GM06990 (cell line): ENCODE measurements around the gene RBM20.

ENCODE experiments used
- DNase-seq: peaks from one replicate; pipeline ENCODE4 v3.0.0-alpha.2; 2011; ENCODE audit not compliant: insufficient read length; ENCODE audit errors: extremely low read depth
- H3K27me3 ChIP-seq: replicated peaks from 2 replicates; pipeline ENCODE4 v1.6.0; 2011; ENCODE audit warnings: low read length; ENCODE audit not compliant: control insufficient read depth, insufficient read depth
- H3K36me3 ChIP-seq: 2 replicates; pipeline ENCODE4 v1.5.1; 2011; ENCODE audit warnings: low read length; ENCODE audit not compliant: control insufficient read depth, insufficient read depth
- H3K4me3 ChIP-seq: replicated peaks from 2 replicates; pipeline ENCODE4 v1.5.1; 2011; ENCODE audit warnings: low read depth, mild to moderate bottlenecking, control low read depth, low read length
- CTCF ChIP-seq: IDR thresholded peaks from 2 replicates; pipeline ENCODE4 v1.5.1; 2011; ENCODE audit warnings: low read length, control low read depth, mild to moderate bottlenecking, inconsistent platforms; ENCODE audit not compliant: insufficient read depth, poor library complexity, severe bottlenecking

The RBM20 gene

GRCh38 chr10:110613996-110614495 lies 30.1 kb upstream of the RBM20 start:
- H3K4me3 ChIP-seq = no peak overlapping the region
- TF ChIP-seq CTCF = no peak
- DNase-seq = peak; percentile 56
- no peaks in the 10 kb centered on the region for H3K27me3 ChIP-seq
- no peaks in the 10 kb centered on the region for H3K36me3 ChIP-seq

GRCh38 chr10:110615057-110615747 lies 28.9 kb upstream of the RBM20 start:
- H3K36me3 ChIP-seq = no peaks in the 10 kb centered on the region
- DNase-seq = no peak
- no peak overlapping the region for H3K4me3 ChIP-seq
- TF ChIP-seq CTCF = no peak
- H3K27me3 ChIP-seq = no peaks in the 10 kb centered on the region

GRCh38 chr10:110616493-110617033 lies 27.6 kb upstream of the RBM20 start:
- no peaks in the 10 kb centered on the region for H3K36me3 ChIP-seq
- DNase-seq = no peak
- H3K4me3 ChIP-seq = no peak overlapping the region
- no peak for TF ChIP-seq CTCF
- no peaks in the 10 kb centered on the region for H3K27me3 ChIP-seq

GRCh38 chr10:110617425-110618229 lies 26.5 kb upstream of the RBM20 start:
- Histone ChIP-seq H3K27me3 (no peaks in the 10 kb centered on the region), H3K36me3 (no peaks in the 10 kb centered on the region), H3K4me3 (no peak overlapping the region)
- TF ChIP-seq CTCF = no peak
- no peak for DNase-seq

GRCh38 chr10:110618230-110618610 lies 25.9 kb upstream of the RBM20 start:
- Histone ChIP-seq H3K27me3 (no peaks in the 10 kb centered on the region), H3K4me3 (no peak overlapping the region), H3K36me3 (no peaks in the 10 kb centered on the region)
- DNase-seq = no peak
- no peak for TF ChIP-seq CTCF
